Neutrophil (primary cell): ENCODE data around the gene EML5.

Experiments used
- H3K27ac ChIP-seq: fragments of 200-600 bp; sonication (generic); 2 replicates; pipeline ENCODE4 v1.5.1; 2016; ENCODE audit warnings: mild to moderate bottlenecking, moderate library complexity
- H3K27me3 ChIP-seq: fragments of 200-600 bp; sonication (generic); 2 replicates; pipeline ENCODE4 v1.6.0; 2016; ENCODE audit warnings: mild to moderate bottlenecking
- H3K36me3 ChIP-seq: fragments of 200-600 bp; sonication (generic); 2 replicates; pipeline ENCODE4 v1.5.1; 2017
- H3K4me1 ChIP-seq, 2 experiments: fragments of 200-600 bp in 1 of 2; sonication (generic) in 1 of 2; 1 replicate in 1 of 2; 2 replicates in 1 of 2; pipeline versions ENCODE4 v1.5.1 to v1.6.1; 2013 to 2016; ENCODE audit warnings: low read depth in 1 of 2, low read length in 1 of 2, mild to moderate bottlenecking in 1 of 2, moderate library complexity in 1 of 2; ENCODE audit not compliant: control insufficient read depth in 1 of 2, insufficient read depth in 1 of 2
- H3K4me3 ChIP-seq, 2 experiments: fragments of 200-600 bp in 1 of 2; sonication (generic) in 1 of 2; 1 replicate in 1 of 2; 2 replicates in 1 of 2; pipeline ENCODE4 v1.5.1; 2013 to 2016; ENCODE audit warnings: low read depth in 1 of 2, low read length in 1 of 2, mild to moderate bottlenecking in 1 of 2, moderate library complexity in 1 of 2
- H3K9me3 ChIP-seq: fragments of 200-600 bp; sonication (generic); 2 replicates; pipeline ENCODE4 v1.5.1; 2016
- CTCF ChIP-seq: fragments of 200-600 bp; sonication (generic); IDR thresholded peaks from 2 replicates; pipeline ENCODE4 v1.5.1; 2016; ENCODE audit warnings: antibody characterized with exemption

The EML5 gene

GRCh38 chr14:88612981-88613380 is 179.8 kb downstream of the EML5 start:
- TF ChIP-seq CTCF: no peak
- Histone ChIP-seq H3K4me3 (no peak overlapping the region), H3K4me1 (no peaks in the 10 kb centered on the region), H3K27ac (no peak overlapping the region), H3K36me3 (peaks cover 43% of the 10 kb centered on the region), H3K27me3 (no peaks in the 10 kb centered on the region), H3K9me3 (no peaks in the 10 kb centered on the region)

GRCh38 chr14:88611878-88612277 is 180.9 kb downstream of the EML5 start:
- TF ChIP-seq CTCF: no peak
- Histone ChIP-seq H3K36me3 (peaks cover 54% of the 10 kb centered on the region), H3K4me1 (no peaks in the 10 kb centered on the region), H3K9me3 (no peaks in the 10 kb centered on the region), H3K27me3 (no peaks in the 10 kb centered on the region), H3K27ac (no peak overlapping the region), H3K4me3 (no peak overlapping the region)

DNA sequence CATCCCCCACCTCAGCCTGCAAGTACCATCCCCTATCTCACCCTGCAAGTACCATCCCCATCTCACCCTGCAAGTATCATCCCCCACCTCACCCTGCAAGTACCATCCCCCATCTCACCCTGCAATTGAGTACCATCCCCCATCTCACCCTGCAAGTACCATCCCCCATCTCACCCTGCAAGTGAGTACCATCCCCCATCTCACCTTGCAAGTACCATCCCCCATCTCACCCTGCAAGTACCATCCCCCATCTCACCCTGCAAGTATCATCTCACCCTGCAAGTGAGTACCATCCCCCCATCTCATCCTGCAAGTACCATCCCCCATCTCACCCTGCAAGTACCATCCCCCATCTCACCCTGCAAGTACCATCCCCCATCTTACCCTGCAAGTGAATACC is 184.9 kb downstream of the EML5 start:
- no peak for TF ChIP-seq CTCF
- peaks cover 87% of the 10 kb centered on the region for H3K36me3 ChIP-seq
- no peak overlapping the region for H3K4me3 ChIP-seq
- H3K4me1 ChIP-seq: no peaks in the 10 kb centered on the region
- H3K9me3 ChIP-seq: no peaks in the 10 kb centered on the region
- H3K27ac ChIP-seq: no peak overlapping the region
- no peaks in the 10 kb centered on the region for H3K27me3 ChIP-seq

- Histone ChIP-seq H3K27ac (no peak overlapping the region), H3K27me3 (no peaks in the 10 kb centered on the region), H3K36me3 (peaks cover 84% of the 10 kb centered on the region), H3K9me3 (no peaks in the 10 kb centered on the region), H3K4me3 (no peak overlapping the region), H3K4me1 (no peaks in the 10 kb centered on the region)
- TF ChIP-seq CTCF: no peak
Measured at GRCh38 chr14:88605594-88605993, 187.2 kb downstream of the EML5 start.

DNA sequence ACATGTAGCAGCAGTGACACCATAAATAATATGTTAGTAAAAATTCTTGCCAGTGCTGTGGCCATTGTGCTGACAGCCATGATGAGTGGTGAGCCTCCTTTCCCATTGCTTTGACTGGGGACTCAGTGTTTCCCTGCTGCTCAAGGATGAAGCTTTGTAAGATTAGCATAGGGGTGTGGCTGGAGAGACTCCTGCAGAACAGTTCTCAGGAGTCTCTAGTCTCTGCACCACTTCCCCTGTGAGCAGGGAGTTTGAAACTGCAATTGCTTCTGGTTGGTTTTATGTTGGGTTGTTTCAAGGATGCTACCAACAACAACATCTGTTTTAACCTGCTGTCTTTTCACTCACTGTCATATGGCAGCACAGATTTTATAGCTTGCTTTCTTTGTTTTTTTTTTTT is 188.5 kb downstream of the EML5 start:
- TF ChIP-seq CTCF: no peak
- no peak overlapping the region for H3K4me3 ChIP-seq
- peaks cover 83% of the 10 kb centered on the region for H3K36me3 ChIP-seq
- H3K27me3 ChIP-seq: no peaks in the 10 kb centered on the region
- no peak overlapping the region for H3K27ac ChIP-seq
- no peaks in the 10 kb centered on the region for H3K9me3 ChIP-seq
- H3K4me1 ChIP-seq: no peaks in the 10 kb centered on the region
